HL-60 (cell line): ENCODE results near the gene SNRNP70.
"Not testable (repeated sequence)": the region's sequence is repeated elsewhere in the genome, so short reads cannot be mapped to it uniquely, and the experiment has no call there.

Experiments used
- CTCF ChIP-seq: IDR thresholded peaks from one replicate; pipeline ENCODE4 v1.5.1; 2011; ENCODE audit warnings: low read length, control low read depth, inconsistent platforms; ENCODE audit not compliant: insufficient read depth
- GABPA ChIP-seq: IDR thresholded peaks from 2 replicates; pipeline ENCODE4 v1.6.1; 2012; ENCODE audit warnings: low read depth
- POLR2AphosphoS5 ChIP-seq: IDR thresholded peaks from 2 replicates; pipeline ENCODE4 v1.6.1; 2012; ENCODE audit warnings: low read depth
- REST ChIP-seq: IDR thresholded peaks from 2 replicates; pipeline ENCODE4 v1.6.1; 2012; ENCODE audit warnings: low read depth; ENCODE audit not compliant: insufficient replicate concordance
- SPI1 ChIP-seq: IDR thresholded peaks from 2 replicates; pipeline ENCODE4 v1.6.1; 2012; ENCODE audit warnings: low read depth, mild to moderate bottlenecking, borderline replicate concordance

- TF ChIP-seq POLR2AphosphoS5, CTCF, SPI1, REST, GABPA: not testable (repeated sequence)
Measured at GRCh38 chr19:49123285-49123684, 38.0 kb downstream of the SNRNP70 start.
